ENCODE results near the gene ARID1A. TPM values are rescaled to one million over a fixed set of nuclear protein-coding genes. Genes with fewer than 3 reads are reported as not detected.
A peak's percentile ranks its signal among the peaks of the same experiment; 100 is the strongest.

Gene ARID1A
- total RNA-seq, 6 experiments from 2014 or later, result 46.1 to 51.2 (median 49.2) TPM

- Mint-ChIP-seq H3K27me3 (ENCODE audit: insufficient read depth) (no peaks in the 10 kb centered on the region), H3K27ac (peak overlapping the region; percentile 92), H3K36me3 (ENCODE audit: low read depth) (no peaks in the 10 kb centered on the region), H3K4me3 (peak overlapping the region; percentile 92), H3K4me1 (ENCODE audit: low read depth) (peaks cover 43% of the 10 kb centered on the region), H3K9me3 (no peaks in the 10 kb centered on the region)
- peak; percentile 92 for DNase-seq
- TF ChIP-seq, protein P1, sequence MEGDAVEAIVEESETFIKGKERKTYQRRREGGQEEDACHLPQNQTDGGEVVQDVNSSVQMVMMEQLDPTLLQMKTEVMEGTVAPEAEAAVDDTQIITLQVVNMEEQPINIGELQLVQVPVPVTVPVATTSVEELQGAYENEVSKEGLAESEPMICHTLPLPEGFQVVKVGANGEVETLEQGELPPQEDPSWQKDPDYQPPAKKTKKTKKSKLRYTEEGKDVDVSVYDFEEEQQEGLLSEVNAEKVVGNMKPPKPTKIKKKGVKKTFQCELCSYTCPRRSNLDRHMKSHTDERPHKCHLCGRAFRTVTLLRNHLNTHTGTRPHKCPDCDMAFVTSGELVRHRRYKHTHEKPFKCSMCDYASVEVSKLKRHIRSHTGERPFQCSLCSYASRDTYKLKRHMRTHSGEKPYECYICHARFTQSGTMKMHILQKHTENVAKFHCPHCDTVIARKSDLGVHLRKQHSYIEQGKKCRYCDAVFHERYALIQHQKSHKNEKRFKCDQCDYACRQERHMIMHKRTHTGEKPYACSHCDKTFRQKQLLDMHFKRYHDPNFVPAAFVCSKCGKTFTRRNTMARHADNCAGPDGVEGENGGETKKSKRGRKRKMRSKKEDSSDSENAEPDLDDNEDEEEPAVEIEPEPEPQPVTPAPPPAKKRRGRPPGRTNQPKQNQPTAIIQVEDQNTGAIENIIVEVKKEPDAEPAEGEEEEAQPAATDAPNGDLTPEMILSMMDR (IDR thresholded peaks at IDR 0.05), result peak; percentile 31
Observed at GRCh38 chr1:26692211-26692792, 3.5 kb upstream of the ARID1A start.

GRCh38 chr1:26692793-26693490 lies 2.9 kb upstream of the ARID1A start:
- Mint-ChIP-seq H3K36me3 (ENCODE audit: low read depth) (no peaks in the 10 kb centered on the region), H3K4me3 (peak overlapping the region; percentile 92), H3K27me3 (ENCODE audit: insufficient read depth) (no peaks in the 10 kb centered on the region), H3K27ac (peak overlapping the region; percentile 92), H3K4me1 (ENCODE audit: low read depth) (peaks cover 37% of the 10 kb centered on the region), H3K9me3 (no peaks in the 10 kb centered on the region)
- TF ChIP-seq, protein P1 (IDR thresholded peaks at IDR 0.05), result no peak
- DNase-seq, result peak; percentile 98

GRCh38 chr1:26693599-26694572 lies 1.9 kb upstream of the ARID1A start:
- Mint-ChIP-seq H3K27me3 (ENCODE audit: insufficient read depth) (no peaks in the 10 kb centered on the region), H3K4me1 (ENCODE audit: low read depth) (peaks cover 37% of the 10 kb centered on the region), H3K36me3 (ENCODE audit: low read depth) (no peaks in the 10 kb centered on the region), H3K27ac (peak overlapping the region; percentile 92), H3K9me3 (no peaks in the 10 kb centered on the region), H3K4me3 (peak overlapping the region; percentile 92)
- no peak for DNase-seq
- TF ChIP-seq, protein P1 (IDR thresholded peaks at IDR 0.05), result no peak

DNA sequence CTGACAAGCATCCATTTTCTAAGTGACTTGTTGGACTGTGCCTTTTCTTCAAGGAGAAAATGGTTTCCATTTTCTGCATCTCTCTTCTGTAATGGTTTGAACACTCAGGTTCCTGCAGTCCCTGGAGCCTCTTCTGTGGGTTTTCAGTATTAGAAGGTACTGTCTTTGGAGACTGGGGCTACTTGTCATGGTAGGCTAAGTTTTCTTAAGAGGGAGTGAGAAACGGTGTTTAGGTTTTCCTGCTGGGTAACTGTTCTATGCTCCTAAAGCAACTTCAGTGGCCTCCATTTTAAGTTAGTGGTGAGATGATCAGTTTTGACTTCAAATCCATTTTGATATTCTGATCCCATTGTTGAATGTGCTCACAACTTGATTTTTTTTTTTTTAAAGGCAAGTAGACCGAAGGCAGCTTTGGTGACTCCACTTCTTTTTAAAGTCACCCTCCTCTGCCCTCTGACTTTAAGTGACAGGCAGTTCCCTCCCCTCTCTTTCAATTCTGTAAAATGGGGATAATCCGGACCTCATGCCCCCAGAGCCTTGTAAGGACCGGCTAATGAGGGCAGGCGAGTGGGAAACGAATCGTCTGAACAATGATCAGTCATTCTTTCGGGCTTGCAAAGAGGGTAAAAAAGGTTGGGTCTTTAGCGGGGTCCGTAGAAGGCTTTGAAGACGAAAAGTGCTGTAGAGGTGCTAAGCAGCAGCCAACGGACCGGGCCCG lies 1.0 kb upstream of the ARID1A start:
- Mint-ChIP-seq H3K9me3 (no peaks in the 10 kb centered on the region), H3K4me3 (peak overlapping the region; percentile 92), H3K4me1 (ENCODE audit: low read depth) (peaks cover 37% of the 10 kb centered on the region), H3K27ac (peak overlapping the region; percentile 92), H3K36me3 (ENCODE audit: low read depth) (peaks cover under 1% of the 10 kb centered on the region; the same call in 1 of the 2 replicates), H3K27me3 (ENCODE audit: insufficient read depth) (no peaks in the 10 kb centered on the region)
- TF ChIP-seq, protein P1 (IDR thresholded peaks at IDR 0.05), result no peak
- no peak for DNase-seq

DNA sequence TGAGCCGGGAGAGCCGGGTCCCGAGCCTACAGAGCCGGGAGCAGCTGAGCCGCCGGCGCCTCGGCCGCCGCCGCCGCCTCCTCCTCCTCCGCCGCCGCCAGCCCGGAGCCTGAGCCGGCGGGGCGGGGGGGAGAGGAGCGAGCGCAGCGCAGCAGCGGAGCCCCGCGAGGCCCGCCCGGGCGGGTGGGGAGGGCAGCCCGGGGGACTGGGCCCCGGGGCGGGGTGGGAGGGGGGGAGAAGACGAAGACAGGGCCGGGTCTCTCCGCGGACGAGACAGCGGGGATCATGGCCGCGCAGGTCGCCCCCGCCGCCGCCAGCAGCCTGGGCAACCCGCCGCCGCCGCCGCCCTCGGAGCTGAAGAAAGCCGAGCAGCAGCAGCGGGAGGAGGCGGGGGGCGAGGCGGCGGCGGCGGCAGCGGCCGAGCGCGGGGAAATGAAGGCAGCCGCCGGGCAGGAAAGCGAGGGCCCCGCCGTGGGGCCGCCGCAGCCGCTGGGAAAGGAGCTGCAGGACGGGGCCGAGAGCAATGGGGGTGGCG lies 371 bp downstream of the ARID1A start:
- H3K9me3 Mint-ChIP-seq, result no peaks in the 10 kb centered on the region
- H3K36me3 Mint-ChIP-seq (ENCODE audit: low read depth), result peaks cover 5% of the 10 kb centered on the region; the same call in 1 of the 2 replicates
- DNase-seq, result no peak
- no peaks in the 10 kb centered on the region for H3K27me3 Mint-ChIP-seq (ENCODE audit: insufficient read depth)
- H3K4me1 Mint-ChIP-seq (ENCODE audit: low read depth), result peaks cover 37% of the 10 kb centered on the region
- TF ChIP-seq, protein P1 (IDR thresholded peaks at IDR 0.05), result no peak
- H3K4me3 Mint-ChIP-seq, result peak overlapping the region; percentile 67; the same call in 1 of the 2 replicates
- H3K27ac Mint-ChIP-seq, result no peak overlapping the region
